HL-60/S4 (cell line): Measurements from ENCODE around the gene EEF1AKMT2.

Source experiments
- in situ Hi-C: fragments of 300-500 bp; cut with MboI; formaldehyde crosslinking; loops from 2 replicates; pipeline ENCODE4 v1.14.3; 2022; ENCODE audit warnings: low sequenced_read_pairs

Gene EEF1AKMT2

GRCh38 chr10:124724279-124725027 is 67.2 kb downstream of the EEF1AKMT2 start:
- in situ Hi-C loops = no loop called here

- in situ Hi-C loops = no loop called here
These were observed 67.9 kb downstream of the EEF1AKMT2 start for GRCh38 chr10:124723826-124724225.

GRCh38 chr10:124722798-124723783 is 68.6 kb downstream of the EEF1AKMT2 start:
- in situ Hi-C loops = no loop called here

GRCh38 chr10:124721330-124722045 is 70.2 kb downstream of the EEF1AKMT2 start:
- in situ Hi-C loops = no loop called here

GRCh38 chr10:124719213-124719851 is 72.4 kb downstream of the EEF1AKMT2 start:
- in situ Hi-C loops = no loop called here

GRCh38 chr10:124717911-124718741 is 73.6 kb downstream of the EEF1AKMT2 start:
- in situ Hi-C loops = no loop called here

- in situ Hi-C loops = no loop called here
These were observed 74.5 kb downstream of the EEF1AKMT2 start for GRCh38 chr10:124717041-124717757.

- in situ Hi-C loops = no loop called here
These were observed 75.3 kb downstream of the EEF1AKMT2 start for GRCh38 chr10:124716369-124716768.

GRCh38 chr10:124715439-124715838 is 76.2 kb downstream of the EEF1AKMT2 start:
- in situ Hi-C loops = no loop called here

- in situ Hi-C loops = no loop called here
These were observed 77.9 kb downstream of the EEF1AKMT2 start for GRCh38 chr10:124713679-124714255.

GRCh38 chr10:124712704-124713407 is 78.8 kb downstream of the EEF1AKMT2 start:
- in situ Hi-C loops = no loop called here

GRCh38 chr10:124711145-124711544 is 80.5 kb downstream of the EEF1AKMT2 start:
- in situ Hi-C loops = no loop called here

- in situ Hi-C loops = no loop called here
These were observed 81.3 kb downstream of the EEF1AKMT2 start for GRCh38 chr10:124710266-124710881.

GRCh38 chr10:124709861-124710260 is 81.8 kb downstream of the EEF1AKMT2 start:
- in situ Hi-C loops = no loop called here

- in situ Hi-C loops = no loop called here
These were observed 82.7 kb downstream of the EEF1AKMT2 start for GRCh38 chr10:124708922-124709520.

GRCh38 chr10:124708246-124708779 is 83.4 kb downstream of the EEF1AKMT2 start:
- in situ Hi-C loops = no loop called here
